Nephron (organoid): ENCODE results near the gene DLG1.

ENCODE experiments used
- H3K27ac Mint-ChIP-seq, 3 experiments: 2 replicates each; pipeline ENCODE4 v1.8.0; 2020; ENCODE audit warnings: mixed read lengths in 3 of 3, mild to moderate bottlenecking in 2 of 3, moderate library complexity in 1 of 3
- H3K27me3 Mint-ChIP-seq: 2 replicates; pipeline ENCODE4 v1.8.0; 2021; ENCODE audit warnings: low read depth, mild to moderate bottlenecking, moderate library complexity, mixed read lengths
- H3K36me3 Mint-ChIP-seq: 2 replicates; pipeline ENCODE4 v1.8.0; 2020; ENCODE audit warnings: low read depth, mixed read lengths
- H3K4me1 Mint-ChIP-seq: 2 replicates; pipeline ENCODE4 v1.8.0; 2020; ENCODE audit warnings: mixed read lengths
- H3K4me3 Mint-ChIP-seq, 3 experiments: 2 replicates each; pipeline ENCODE4 v1.8.0; 2020; ENCODE audit warnings: mild to moderate bottlenecking in 3 of 3, mixed read lengths in 3 of 3, moderate library complexity in 2 of 3
- H3K9me3 Mint-ChIP-seq: 2 replicates; pipeline ENCODE4 v1.8.0; 2020; ENCODE audit warnings: mixed read lengths
- TF ChIP-seq, protein P1 (sequence below), 3 experiments: fragments of 200-600 bp; sonication (generic); IDR thresholded peaks; one replicate each; pipeline ENCODE4 v1.5.0; 2021; ENCODE audit warnings: antibody characterized with exemption in 3 of 3; ENCODE audit not compliant: unreplicated experiment in 3 of 3

Gene DLG1

DNA sequence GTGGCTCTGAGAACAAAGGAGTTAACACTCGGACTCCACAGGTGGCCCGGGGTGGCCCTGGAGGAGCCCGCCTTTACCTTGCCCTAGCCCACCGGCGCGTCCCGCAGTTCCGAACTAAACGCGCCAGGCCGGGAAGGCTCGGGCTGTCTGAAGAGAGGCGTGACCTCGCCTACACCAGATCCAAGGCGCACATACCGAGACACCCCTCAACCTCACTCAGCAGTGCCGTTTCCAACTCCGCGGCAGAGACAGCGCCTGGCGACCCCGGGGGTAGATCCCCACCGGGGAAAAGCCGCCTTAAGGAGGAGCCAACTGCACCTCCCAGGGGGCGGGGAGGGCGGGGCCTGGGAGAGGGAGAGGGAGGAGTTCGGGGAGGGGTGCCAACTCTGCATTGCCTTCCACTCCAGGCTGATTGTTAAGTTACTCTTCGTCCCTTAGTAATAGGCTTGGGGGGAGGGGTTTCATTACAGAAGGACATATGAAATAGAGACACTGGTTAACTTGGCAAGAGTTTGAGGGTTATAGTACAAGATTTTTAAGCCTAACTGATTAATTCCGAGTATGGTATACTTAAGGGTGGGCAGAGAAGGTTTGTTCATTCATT lies at the start of gene DLG1:
TSS of gene DLG1 (minus strand) at position 272 of the 604 bp plus-strand sequence. CDS start 1,408 bp downstream, outside the sequence.
- TF ChIP-seq, protein P1, sequence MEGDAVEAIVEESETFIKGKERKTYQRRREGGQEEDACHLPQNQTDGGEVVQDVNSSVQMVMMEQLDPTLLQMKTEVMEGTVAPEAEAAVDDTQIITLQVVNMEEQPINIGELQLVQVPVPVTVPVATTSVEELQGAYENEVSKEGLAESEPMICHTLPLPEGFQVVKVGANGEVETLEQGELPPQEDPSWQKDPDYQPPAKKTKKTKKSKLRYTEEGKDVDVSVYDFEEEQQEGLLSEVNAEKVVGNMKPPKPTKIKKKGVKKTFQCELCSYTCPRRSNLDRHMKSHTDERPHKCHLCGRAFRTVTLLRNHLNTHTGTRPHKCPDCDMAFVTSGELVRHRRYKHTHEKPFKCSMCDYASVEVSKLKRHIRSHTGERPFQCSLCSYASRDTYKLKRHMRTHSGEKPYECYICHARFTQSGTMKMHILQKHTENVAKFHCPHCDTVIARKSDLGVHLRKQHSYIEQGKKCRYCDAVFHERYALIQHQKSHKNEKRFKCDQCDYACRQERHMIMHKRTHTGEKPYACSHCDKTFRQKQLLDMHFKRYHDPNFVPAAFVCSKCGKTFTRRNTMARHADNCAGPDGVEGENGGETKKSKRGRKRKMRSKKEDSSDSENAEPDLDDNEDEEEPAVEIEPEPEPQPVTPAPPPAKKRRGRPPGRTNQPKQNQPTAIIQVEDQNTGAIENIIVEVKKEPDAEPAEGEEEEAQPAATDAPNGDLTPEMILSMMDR (IDR thresholded peaks at IDR 0.05; ENCODE audit: unreplicated experiment in 3 of 3): no peak
- Mint-ChIP-seq H3K4me3 (peak within 1 kb of the TSS; percentile 93 to 98 (median 96)), H3K27ac (peak within 1 kb of the TSS; percentile 85 to 97 (median 95)), H3K4me1 (peaks cover 24% of the 10 kb centered on the region), H3K9me3 (no peaks in the 10 kb centered on the region), H3K27me3 (no peaks in the 10 kb centered on the region), H3K36me3 (peaks cover 7% of the 10 kb centered on the region)

DNA sequence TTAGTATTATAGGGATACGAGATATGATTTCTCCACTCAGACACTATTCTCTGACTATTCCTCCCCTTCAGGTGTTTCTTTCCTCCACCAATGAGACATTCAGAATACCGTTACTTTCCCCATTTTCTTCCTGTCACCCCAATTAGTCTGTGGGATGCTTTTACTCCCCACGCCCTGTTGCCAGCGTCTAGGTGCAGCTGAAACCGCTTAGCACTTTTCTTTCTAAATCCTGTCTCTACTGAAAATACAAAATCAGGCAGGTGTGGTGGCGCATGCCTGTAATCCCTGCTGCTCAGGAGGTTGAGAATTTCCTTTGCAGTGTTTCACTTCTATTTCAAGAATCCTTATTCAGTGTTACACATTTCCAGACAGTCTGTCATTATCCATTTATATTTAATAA lies 49.6 kb upstream of the DLG1 start:
- peak overlapping the region in 1 of 3 experiments; percentile 45 for H3K27ac Mint-ChIP-seq
- H3K36me3 Mint-ChIP-seq: no peaks in the 10 kb centered on the region
- H3K9me3 Mint-ChIP-seq: no peaks in the 10 kb centered on the region
- TF ChIP-seq, protein P1 (IDR thresholded peaks at IDR 0.05; ENCODE audit: unreplicated experiment in 3 of 3): no peak
- H3K4me3 Mint-ChIP-seq: no peak overlapping the region
- H3K4me1 Mint-ChIP-seq: peaks cover 16% of the 10 kb centered on the region
- no peaks in the 10 kb centered on the region for H3K27me3 Mint-ChIP-seq

DNA sequence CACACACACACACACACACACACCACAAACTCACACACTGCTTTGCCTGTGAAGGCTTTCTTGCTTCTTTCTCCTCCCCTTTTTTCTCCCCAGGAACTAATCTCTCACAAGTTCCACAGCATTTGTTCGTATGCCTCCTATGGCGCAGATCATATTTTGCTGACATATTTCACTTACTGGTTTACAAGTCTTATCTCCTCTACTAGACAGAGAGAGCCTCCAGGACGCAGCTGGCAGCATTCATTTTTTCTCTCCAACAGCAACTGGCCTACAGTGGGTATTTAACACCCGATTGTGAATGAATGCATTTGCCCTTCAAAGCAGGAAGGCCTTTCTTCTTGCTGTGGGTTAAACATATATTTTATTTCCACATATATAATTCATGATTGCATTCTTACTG lies 47.0 kb upstream of the DLG1 start:
- no peak overlapping the region for H3K4me3 Mint-ChIP-seq
- H3K27ac Mint-ChIP-seq: no peak overlapping the region
- H3K36me3 Mint-ChIP-seq: no peaks in the 10 kb centered on the region
- TF ChIP-seq, protein P1 (IDR thresholded peaks at IDR 0.05; ENCODE audit: unreplicated experiment in 3 of 3): no peak
- no peaks in the 10 kb centered on the region for H3K9me3 Mint-ChIP-seq
- H3K4me1 Mint-ChIP-seq: peaks cover 13% of the 10 kb centered on the region
- no peaks in the 10 kb centered on the region for H3K27me3 Mint-ChIP-seq

DNA sequence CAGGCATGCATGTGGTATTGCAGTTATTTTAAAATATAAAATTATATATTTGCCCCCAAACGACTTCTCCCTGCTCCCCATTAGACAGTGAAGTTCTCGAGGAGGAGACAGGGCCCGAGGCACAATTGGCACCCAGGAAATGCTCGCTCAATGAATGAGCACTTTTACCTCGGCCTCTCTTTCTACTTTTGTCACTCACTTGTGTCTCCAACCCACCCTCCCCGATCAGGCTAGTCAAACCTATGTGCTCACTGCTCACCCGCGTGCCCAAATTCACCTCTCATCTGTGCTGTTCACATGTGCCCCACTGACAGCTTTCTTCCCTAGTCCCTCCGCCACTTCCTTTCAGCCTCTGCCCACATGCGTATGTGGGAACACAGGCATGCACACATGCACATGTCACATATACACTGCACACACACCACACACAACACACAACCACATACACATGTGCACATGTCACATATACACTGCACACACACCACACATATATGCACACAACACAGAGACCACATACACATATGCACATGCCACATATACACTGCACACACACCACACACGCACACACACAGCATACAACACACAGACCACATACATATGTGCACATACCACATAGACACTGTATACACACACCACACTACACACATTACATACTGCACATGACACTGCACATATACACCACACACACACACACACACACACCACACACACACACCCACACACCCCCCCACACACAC lies 46.3 kb upstream of the DLG1 start:
- TF ChIP-seq, protein P1 (IDR thresholded peaks at IDR 0.05; ENCODE audit: unreplicated experiment in 3 of 3): no peak
- H3K9me3 Mint-ChIP-seq: no peaks in the 10 kb centered on the region
- H3K27ac Mint-ChIP-seq: no peak overlapping the region
- no peaks in the 10 kb centered on the region for H3K27me3 Mint-ChIP-seq
- H3K4me1 Mint-ChIP-seq: peaks cover 19% of the 10 kb centered on the region
- H3K4me3 Mint-ChIP-seq: no peak overlapping the region
- H3K36me3 Mint-ChIP-seq: no peaks in the 10 kb centered on the region

DNA sequence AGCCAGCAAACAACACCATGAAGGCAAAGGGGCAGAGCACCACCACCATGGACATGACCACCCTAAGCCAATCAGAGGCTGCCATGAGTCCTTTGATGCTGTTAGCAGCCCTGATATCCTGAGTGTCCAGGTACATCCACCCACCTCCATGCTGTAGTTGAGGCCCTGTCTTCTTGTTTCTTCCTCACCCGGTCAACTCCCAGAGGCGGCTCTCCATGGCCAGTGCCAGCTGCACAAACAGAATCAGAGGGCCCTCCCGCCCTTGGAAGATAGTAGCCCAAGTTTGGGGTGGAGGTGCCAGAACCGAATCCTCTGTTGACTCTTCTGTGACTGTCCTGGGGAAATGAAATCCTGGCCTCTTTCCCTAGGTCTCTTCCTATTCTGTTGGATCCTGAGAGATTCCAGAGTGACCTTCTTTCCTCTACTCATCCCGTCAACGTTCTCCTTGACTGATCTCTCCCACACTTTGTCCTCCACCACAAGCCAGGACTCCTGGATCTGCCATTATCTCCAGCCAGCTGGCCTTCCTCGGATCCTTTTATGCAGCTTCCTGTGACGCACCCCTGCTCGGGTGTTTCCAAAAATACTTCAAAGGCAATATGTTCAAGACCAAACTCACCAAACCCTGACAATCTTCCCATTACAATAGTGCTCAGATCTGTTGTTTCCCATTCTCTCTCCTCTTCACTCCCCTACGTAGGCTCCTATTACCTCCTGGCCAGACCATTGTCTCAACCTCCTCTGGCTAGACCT lies 45.4 kb upstream of the DLG1 start:
- Mint-ChIP-seq H3K4me3 (no peak overlapping the region), H3K27me3 (no peaks in the 10 kb centered on the region), H3K4me1 (peaks cover 24% of the 10 kb centered on the region), H3K36me3 (no peaks in the 10 kb centered on the region), H3K27ac (no peak overlapping the region), H3K9me3 (no peaks in the 10 kb centered on the region)
- TF ChIP-seq, protein P1 (IDR thresholded peaks at IDR 0.05; ENCODE audit: unreplicated experiment in 3 of 3): no peak
